GM21529 (cell line): Measurements from ENCODE around the gene FAM3C.
A peak's percentile ranks its signal among the peaks of the same experiment; 100 is the strongest.

Experiments used
- ATAC-seq: cut with Tn5 transposase; IDR thresholded peaks from one replicate; pipeline ENCODE4 v1.9.1; 2021; ENCODE audit not compliant: unreplicated experiment

The FAM3C gene

DNA sequence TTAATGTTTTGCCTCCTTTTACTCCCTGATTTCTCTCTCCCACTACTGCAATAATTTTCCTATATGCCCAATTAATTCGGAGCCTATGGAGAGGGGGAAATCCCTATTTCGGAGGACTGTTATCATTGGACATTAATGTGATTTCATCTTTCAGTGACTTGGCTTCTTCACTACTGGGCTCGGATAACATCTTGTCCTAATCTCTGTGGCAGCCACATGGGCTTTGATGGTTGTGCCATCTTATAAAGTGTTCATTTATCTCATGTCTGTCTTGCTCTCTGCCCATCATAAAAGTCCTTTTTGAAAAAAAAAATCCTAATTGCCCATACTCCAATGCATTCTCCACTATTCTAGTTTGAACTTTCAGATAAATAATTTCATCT lies 15.5 kb upstream of the FAM3C start:
- ATAC-seq = no peak

DNA sequence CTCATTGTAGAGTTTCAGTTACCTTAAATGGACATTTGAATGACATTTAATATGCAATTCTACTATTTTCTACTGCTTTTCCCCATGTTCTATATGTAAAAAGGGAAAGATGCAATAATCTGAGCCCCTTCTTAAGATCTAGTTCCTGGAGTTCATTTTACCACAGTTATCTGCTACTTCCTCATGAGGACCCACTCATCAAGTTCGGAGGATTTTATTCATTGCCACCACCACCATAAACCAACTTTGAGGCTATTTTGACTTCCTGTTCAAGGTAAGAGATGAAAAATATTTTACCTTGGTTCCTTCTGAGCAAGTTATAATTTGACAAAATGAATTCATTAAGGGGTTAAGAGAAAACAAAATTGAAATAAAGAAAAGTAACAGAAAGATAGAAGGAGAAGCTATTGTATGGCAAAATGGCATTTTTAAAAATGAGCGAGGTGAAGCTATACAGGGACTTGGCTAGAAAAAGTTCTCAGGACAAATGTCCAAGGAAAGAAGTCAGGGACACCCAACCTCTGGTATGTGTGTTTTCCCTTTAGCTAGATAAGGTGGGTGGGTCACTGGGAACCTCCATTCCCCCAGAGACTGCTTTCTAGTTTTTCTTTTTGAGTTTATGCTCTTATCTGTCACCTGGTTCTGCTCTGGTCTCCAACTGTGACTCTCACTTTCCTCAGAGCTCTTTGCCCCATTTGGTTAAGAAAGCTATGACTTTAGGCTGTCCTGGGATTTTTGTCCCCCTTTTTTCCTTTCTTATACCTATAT lies 14.9 kb upstream of the FAM3C start:
- ATAC-seq = peak; percentile 82

DNA sequence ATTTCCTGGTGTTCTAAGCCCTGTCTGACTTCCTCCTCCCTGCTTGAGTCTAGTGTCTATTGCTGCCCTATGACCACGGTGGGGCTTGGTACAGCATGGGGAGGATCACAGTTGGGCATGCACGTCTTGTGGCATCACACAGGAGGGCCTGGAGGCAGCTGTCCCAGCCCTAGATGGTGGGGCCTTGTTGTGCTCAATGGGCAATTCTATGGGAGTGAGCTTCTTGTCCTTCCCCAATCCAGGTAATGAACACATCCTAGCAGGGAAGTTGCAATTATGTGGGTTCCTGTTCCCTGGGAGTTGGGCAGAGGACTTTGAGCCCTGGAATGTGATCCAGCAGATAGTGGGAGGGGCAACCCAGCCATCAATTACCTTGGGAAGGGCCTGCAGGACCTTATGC lies 10.8 kb upstream of the FAM3C start:
- ATAC-seq = no peak

DNA sequence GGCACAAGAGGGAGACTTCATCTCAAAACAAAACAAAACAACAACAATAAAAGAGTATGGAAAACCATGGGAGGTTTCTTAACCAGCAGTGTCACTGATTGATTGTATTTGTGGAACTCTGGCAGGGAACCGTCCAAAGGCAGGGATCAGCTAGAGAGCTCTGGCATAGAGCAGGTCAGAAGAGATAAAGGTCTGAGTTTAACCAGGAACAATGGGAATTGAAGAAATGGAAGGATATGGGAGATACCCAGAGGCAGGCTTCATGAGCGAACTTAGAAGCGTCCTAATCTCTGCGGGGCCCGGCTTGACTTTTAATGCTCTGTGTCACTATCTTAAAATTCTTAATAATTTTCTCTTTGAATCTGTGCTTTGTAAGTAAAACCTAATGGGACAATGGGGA lies 10.4 kb upstream of the FAM3C start:
- no peak for ATAC-seq

DNA sequence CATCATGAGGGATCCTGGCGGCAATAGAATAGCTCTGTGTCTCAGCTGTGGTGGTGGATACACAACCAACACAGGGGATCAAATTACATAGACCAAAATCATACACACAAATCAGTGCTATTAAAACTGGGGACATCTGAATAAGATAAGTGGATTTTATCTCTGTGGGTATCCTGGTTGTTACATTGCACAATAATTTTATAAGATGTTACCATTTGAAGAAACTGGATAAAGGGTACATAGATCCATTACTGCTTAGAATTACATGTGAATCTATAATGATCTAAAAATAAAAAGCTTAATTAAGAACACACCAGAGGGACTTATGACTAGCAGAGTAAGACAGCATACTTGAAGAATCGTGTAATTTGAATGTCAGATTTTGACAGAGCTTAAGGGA lies 8.2 kb upstream of the FAM3C start:
- no peak for ATAC-seq

DNA sequence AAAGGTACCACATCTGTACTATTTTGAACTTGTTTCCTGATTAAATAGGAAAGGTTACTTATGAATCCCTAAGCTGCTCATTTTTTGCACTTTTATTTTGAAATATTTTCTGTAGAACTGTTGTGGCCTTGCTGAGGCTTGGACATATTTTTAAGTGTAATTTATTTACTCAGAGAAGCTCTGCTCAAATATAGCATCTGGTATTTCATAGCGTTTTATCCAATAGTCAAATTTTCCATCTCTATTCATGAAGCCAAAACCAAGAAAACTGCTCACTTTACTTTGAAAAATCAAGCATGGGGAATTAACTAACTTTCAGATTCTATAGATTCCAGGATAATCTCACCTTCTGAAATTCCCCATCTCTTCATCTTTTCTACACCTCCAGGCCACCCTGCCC lies 6.6 kb upstream of the FAM3C start:
- no peak for ATAC-seq

DNA sequence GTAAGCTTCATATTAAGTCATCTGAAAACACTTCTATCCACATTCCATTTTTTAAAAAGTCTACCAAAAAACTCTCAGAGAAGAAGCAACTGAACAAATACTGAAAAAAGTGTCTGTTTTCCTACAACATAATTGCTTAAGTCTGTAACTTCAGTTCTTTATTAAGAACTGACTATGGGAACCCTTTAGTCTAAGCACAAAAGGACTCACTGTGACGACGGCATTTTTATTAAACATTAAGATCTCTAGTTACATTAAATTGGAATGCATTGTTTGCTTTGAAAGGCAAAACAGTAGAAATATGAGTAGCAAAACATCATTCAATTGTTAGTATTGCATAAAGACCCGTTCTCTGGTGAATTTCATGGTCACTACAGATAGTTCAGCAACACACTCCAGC lies 5.8 kb upstream of the FAM3C start:
- ATAC-seq = no peak

DNA sequence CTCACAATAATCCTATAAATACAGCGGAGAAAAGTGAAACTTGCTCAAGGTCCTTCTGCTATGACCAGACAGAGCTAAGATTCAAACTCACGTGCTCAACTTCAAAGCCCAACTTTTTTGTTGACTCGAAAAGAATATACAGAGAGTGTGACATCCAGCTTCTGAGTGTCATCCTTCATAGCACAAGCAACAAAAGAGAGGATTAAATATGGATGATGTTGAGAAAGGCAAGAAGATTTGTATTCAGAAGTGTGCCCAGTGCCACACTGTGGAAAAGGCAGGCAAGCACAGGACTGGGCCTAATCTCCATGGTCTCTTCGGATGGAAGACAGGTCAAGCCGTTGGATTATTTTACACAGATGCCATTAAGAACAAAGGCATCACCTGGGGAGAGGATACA lies 2.1 kb upstream of the FAM3C start:
- no peak for ATAC-seq

DNA sequence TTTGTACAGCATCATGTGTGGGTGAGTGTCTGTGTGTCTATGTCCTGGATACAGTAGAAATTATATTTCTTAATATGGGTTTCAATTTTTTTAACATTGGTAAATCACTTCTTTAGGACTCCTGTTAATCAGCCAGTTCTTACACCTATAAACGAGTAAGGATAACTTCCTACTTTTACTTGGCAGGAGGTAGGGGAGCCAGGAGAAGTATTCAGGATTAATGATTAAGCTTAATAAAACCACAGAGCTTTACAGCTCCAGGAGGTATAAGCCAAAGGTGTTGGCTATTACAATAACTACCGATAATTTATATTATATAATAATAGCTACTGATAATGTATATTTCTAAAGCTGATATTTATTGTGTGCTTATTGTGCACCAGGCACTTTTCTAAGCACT lies 1.7 kb upstream of the FAM3C start:
- no peak for ATAC-seq

DNA sequence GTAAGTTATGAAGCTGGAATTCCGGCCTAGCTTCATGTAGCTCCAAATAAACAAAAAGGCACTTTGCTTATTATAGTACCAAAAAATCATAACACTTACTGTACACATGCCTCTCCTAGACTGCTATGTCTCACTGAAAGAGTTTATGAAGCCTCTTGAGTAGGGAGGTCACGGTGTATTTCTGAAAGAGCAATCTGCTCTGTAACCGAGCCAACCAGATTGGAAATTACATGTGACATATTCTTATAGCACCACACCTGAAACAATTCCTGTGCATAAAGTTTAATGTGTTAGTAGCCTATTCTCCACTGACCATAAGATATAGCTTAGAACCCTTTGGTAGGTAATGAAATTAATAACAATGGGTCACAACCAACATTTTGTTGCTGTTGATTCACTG lies 1.3 kb upstream of the FAM3C start:
- no peak for ATAC-seq

DNA sequence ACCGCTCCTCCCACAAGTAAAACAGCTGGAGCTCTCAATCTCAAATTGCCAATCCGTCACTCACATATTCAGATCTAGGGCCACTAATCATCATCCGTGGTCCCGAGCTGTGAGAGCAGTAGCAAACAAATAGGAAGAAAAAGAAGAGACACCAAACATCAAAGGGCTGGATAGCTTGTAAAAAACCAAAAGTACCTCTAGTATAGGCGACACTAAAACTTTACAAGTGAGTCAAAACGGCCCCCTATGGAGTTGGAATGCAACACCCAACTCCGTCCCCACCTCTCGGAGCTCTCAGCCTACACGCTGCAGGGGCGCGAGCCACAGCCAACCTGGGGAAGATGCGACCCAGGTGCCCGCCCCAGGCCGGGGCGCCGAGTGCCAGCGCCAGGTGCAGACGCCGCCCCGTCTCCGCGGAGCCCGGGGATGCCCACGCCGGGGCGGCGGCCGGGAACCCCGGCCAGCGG lies 581 bp downstream of the FAM3C start:
- ATAC-seq = peak; percentile 40

DNA sequence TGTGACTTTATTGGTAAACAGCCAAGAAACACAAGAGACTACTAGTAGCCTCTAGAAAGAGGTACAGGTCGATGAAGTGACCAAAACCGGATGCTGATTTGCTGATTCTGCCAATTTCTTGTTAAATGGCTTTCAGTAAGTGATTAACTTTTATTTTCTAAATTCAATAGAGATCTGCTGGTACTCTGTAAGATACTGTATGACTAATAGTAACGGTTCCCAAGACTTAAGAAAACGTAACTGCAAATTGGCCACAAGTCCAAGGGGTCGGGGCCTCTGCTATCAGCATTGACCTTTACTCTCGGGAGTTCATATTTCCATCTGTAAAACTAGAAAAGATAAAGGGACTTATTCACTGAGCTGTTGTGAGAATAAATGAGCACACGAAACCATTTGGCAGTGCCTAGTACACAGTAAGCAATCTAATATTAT lies 1.4 kb downstream of the FAM3C start:
- ATAC-seq = peak; percentile 27

DNA sequence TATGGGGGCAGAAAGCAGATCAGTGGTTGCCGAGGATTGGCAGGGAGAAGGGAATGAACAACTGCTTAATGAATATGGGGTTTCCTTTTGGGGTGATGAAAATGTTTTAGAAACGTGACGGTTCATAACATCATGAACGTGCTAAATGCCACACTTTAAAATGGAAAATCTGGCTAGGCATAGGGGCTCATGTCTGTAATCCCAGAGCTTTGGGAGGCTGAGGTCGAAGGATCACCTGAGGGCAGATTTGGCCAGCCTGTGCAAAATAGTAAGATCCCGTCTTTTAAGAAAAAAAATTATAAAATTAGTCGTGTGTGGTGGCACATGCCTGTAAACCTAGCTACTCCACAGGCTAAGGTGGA lies 3.1 kb downstream of the FAM3C start:
- ATAC-seq = no peak

DNA sequence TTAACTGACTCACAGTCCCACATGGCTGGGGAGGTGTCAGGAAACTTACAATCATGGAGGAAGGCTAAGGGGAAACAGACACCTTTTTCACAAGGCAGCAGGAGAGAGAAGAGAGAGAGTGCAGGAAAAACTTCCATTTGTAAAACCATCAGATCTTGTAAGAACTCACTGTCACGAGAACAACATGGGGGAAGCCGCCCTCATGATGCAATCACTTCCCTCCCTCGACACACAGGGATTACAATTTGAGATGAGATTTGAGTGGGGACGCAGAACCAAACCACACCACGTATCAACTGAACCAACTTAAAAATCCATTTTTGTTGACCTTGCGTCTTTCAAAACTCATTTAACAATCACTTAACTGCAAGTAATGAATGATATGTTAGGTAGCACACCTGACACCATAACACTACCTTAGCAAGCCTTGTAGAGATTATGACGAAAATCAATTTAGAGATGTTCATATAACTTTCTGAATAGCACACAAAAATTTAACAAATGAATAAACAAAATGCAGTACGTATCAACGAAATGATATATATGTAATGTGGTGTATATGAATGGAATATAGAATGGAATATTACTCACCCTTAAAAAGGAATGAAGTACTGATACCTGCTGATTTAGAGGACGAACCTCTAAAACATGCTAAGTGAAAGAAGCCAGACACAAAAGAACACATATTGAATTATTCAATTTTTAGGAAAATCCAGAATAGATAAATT lies 3.7 kb downstream of the FAM3C start:
- no peak for ATAC-seq

DNA sequence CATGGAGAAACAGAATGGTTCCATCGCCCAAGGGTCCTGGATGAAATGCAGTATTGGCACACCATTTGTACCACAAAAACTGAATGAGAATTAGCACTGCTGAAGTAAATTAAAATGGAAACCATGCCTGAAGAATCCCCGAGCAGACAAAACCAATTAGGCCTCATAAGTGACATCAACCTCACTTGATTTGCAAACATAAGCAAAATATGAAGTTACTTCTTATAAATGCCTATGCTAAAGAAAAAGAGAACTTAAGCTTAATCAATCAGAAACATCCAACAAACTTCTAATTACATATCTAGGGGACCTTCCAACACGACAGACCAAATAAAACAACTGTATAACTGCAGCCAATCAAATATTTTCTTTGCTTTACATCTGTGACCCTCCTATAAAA lies 4.4 kb downstream of the FAM3C start:
- no peak for ATAC-seq

DNA sequence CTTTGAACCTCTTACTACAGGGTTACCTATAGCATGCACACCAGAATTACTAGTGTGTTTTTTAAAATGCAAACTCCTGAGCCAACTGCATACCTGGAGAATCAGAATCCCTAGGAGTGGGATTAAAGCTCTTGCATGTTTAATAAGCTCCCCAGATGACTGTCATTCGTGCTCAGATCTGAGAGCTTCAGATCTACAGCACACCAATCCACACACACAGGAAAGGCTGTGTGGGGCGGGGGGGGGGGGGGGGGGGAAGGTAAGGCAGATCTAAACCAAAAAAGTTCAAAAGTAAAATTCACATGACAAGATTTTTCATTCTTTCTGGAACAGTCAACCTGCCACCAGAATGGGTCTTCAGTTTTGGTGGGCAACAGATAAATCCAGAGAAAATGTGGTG lies 5.5 kb downstream of the FAM3C start:
- no peak for ATAC-seq

DNA sequence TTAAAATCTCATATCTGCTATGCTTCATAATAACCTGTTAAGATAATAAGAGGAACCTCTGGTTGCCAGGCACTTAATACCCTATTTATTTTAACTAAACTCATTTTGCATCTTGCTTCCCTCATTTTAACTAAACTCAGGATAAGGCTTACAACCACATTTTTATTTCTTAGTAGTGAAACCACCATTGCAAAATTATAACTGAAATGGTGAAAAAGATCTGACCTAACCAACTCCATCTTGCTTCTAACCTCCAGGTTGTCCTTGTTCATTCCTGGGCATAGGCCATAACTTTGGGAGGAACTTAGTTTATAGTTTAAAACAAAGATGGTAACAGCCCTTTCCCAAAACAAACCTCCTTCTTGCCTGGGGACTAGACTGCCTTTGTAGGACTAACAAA lies 6.0 kb downstream of the FAM3C start:
- ATAC-seq = no peak

DNA sequence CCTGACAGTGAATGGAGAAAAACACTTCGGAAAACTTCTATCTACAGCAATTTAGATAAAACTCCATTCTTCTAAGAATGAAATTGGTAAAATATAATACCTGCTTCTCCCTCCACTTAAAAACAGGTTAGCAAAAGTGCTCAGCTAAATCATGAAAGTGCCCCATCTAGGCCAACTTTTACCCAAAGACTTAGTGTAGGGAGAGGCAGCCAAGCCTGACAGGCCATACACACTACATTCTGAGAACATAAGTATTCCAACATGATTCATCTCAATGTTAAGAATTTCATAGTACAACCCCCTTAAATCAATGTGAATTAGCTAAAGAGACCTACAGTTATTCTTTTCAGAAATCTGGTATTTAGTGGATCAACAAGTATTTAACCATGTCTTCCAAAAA lies 7.2 kb downstream of the FAM3C start:
- no peak for ATAC-seq

DNA sequence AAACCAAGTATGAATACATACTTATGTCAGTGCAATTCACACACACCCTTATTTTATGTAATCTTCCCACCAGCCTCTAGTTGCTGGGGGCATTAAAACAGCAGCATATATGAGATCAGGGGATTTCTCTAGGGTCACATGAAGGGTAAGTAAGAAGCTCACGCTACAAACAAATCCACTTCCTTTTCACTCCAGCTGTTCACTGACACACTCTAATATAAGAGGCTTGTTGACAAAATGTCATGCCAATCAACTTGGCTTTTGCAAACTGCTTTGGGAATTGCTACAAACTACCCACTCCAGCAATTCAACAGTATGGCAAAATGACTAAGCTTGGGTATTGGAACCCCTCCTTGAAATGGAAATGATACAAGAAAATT lies 10.3 kb downstream of the FAM3C start:
- peak; percentile 93 for ATAC-seq

DNA sequence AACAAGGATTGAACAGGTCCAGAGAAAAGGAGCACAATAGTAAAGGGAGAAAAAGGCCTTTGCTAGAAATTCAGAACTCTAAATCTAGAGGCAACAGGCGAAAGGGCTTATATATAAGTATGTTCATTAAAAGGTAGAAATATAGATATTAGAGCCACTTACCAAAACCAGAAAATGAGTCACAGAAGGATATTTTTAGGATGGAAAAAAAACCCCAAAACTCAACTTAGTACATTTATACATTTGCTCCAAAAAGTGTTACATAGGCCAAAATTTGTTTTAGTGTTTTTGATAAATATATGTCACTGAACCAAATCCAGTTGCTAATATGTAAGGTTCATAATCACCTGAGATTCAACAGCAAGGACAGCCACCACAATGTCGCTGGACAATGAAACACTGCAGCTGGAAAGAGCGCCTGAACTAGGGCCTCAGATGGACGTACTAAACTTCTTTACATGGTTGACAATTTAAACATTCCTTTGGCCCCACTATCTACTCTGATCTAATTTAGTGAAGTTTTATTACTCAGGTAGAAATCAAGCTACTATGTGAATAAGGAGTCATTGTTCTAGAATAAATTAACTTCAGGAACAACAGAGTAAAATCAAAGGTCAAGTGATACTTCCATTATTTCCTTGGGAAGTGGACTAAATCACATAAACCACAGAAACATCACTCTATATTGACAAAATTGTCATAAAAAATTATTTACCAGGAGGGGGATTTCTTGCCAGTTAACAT lies 10.9 kb downstream of the FAM3C start:
- no peak for ATAC-seq

DNA sequence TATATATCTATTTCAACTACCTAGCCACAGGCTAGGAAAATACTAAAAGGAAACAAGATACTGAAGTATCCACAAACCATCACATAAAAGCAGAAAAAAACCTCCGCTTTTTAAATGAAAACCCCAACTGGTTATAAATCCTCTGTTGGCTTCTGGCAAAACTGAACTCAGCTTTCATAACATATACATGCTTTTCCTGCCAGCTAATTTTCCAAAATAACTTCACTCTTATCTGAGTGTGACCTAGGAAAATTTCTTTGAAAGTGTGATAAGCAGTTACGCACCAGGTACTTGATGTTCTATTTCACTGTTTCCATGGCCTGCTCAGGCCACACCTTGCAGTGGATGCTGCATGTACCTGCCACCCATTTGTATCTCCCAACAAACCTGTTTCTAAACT lies 11.8 kb downstream of the FAM3C start:
- ATAC-seq = no peak
